Small intestine (tissue), 7 donors: ENCODE results near the gene FZR1. TPM values are rescaled to one million over a fixed set of nuclear protein-coding genes. Genes with fewer than 3 reads are reported as not detected.
"Not testable (repeated sequence)": the region's sequence is repeated elsewhere in the genome, so short reads cannot be mapped to it uniquely, and the experiment has no call there.

ENCODE experiments used
- DNase-seq, 2 donors: peaks; one replicate each; pipeline versions ENCODE4 v3.0.0 to v3.0.0-alpha.2; 2013
- FAIRE-seq: peaks from 2 replicates; lab custom pipeline; 2012; peaks lifted over from hg19 to GRCh38; lab: Jason Lieb, UNC
- H3K27ac ChIP-seq, 3 donors: one replicate each; pipeline ENCODE4 v1.5.1; 2013; ENCODE audit warnings: low read length in 2 of 3, mild to moderate bottlenecking in 2 of 3, control low read depth in 1 of 3, inconsistent platforms in 1 of 3, low read depth in 1 of 3, moderate library complexity in 1 of 3
- H3K27me3 ChIP-seq, 3 donors: one replicate each; pipeline ENCODE4 v1.6.1; 2013; ENCODE audit warnings: low read length in 3 of 3, inconsistent platforms in 1 of 3; ENCODE audit not compliant: control insufficient read depth in 3 of 3, insufficient read depth in 3 of 3
- H3K36me3 ChIP-seq, 3 donors: one replicate each; pipeline ENCODE4 v1.6.1; 2013; ENCODE audit warnings: low read length in 3 of 3, inconsistent platforms in 1 of 3, low read depth in 1 of 3, mild to moderate bottlenecking in 1 of 3, moderate library complexity in 1 of 3; ENCODE audit not compliant: control insufficient read depth in 3 of 3, insufficient read depth in 2 of 3
- H3K4me1 ChIP-seq, 3 donors: one replicate each; pipeline ENCODE4 v1.6.1; 2013; ENCODE audit warnings: low read length in 2 of 3, inconsistent platforms in 1 of 3, low read depth in 1 of 3, mild to moderate bottlenecking in 1 of 3, moderate library complexity in 1 of 3; ENCODE audit not compliant: control insufficient read depth in 3 of 3, insufficient read depth in 2 of 3
- H3K4me3 ChIP-seq, 3 donors: one replicate each; pipeline ENCODE4 v1.5.1; 2013; ENCODE audit warnings: low read length in 3 of 3, control low read depth in 1 of 3, inconsistent platforms in 1 of 3, low read depth in 1 of 3, mild to moderate bottlenecking in 1 of 3, moderate library complexity in 1 of 3
- H3K9me3 ChIP-seq, 2 donors: one replicate each; pipeline ENCODE4 v1.6.1; 2013; ENCODE audit warnings: low read depth in 1 of 2, low read length in 1 of 2; ENCODE audit not compliant: control insufficient read depth in 2 of 2, insufficient read depth in 1 of 2
- WGBS, 3 donors: extraction: QIAGEN DNeasy Blood & Tissue Kit; methylation state at CpG; one replicate each; pipeline ENCODE4 v1.1.7; 2013; 5-methylcytosine and 5-hydroxymethylcytosine counted together
- polyA plus RNA-seq, 4 donors: library from polyadenylated mRNA; stranded (reverse) in 3 of 4; unstranded in 1 of 4; fragments of 200-250 nt in 3 of 4; fragments of 120-200 nt in 1 of 4; gene quantifications; one replicate each; pipeline versions ENCODE4 v1.2.1 to v1.2.3, GENCODE V29; 2013
- donor health status: healthy with polysubstance abuse.
- donor health status: control.
- donor health status: control.
- donor health status: Bipolar disorder and iron deficiency.
- donor health status: healthy.

The FZR1 gene
- polyA plus RNA-seq, 4 donors = 29.5 to 39.0 (median 32.6) TPM

GRCh38 chr19:3575949-3576673, 70.0 kb downstream of the FZR1 start:
- H3K27ac ChIP-seq = peak overlapping the region in 1 of 3 donors; percentile 6

GRCh38 chr19:3576696-3577443, 70.8 kb downstream of the FZR1 start:
- H3K36me3 ChIP-seq = peaks cover 0 to 29% (median 0%) of the 10 kb centered on the region in 3 donors
- H3K4me1 ChIP-seq = peaks cover 0 to 23% (median 4%) of the 10 kb centered on the region in 3 donors
- no peaks in the 10 kb centered on the region for H3K27me3 ChIP-seq
- H3K4me3 ChIP-seq = peak overlapping the region in 2 of 3 donors; percentile 4 to 26
- peak in 1 of 2 donors; percentile 57 for DNase-seq
- H3K9me3 ChIP-seq = peaks cover 0 to 4% of the 10 kb centered on the region in 2 donors
- WGBS, 3 donors = 35 to 45% (median 41%) methylated on average over 48 to 73 of the region's 78 CpGs
- peak overlapping the region in 1 of 3 donors; percentile 6 for H3K27ac ChIP-seq
- FAIRE-seq = no peak

More at GRCh38 chr19:3575949-3576673, 70.0 kb downstream of the FZR1 start:
- Histone ChIP-seq H3K9me3 (peaks cover 0 to 4% of the 10 kb centered on the region in 2 donors), H3K36me3 (peaks cover 0 to 29% (median 0%) of the 10 kb centered on the region in 3 donors), H3K4me3 (peak overlapping the region in 2 of 3 donors; percentile 4 to 26), H3K27me3 (no peaks in the 10 kb centered on the region), H3K4me1 (peaks cover 0 to 27% (median 4%) of the 10 kb centered on the region in 3 donors)
- no peak for FAIRE-seq
- WGBS, 3 donors = 68 to 78% (median 70%) methylated on average over 27 to 29 of the region's 29 CpGs
- DNase-seq = no peak

- peaks cover 0 to 17% (median 4%) of the 10 kb centered on the region in 3 donors for H3K4me1 ChIP-seq
- H3K36me3 ChIP-seq = peaks cover 0 to 29% (median 0%) of the 10 kb centered on the region in 3 donors
- H3K9me3 ChIP-seq = peaks cover 0 to 4% of the 10 kb centered on the region in 2 donors
- no peaks in the 10 kb centered on the region for H3K27me3 ChIP-seq
- no peak overlapping the region for H3K27ac ChIP-seq
- no peak for FAIRE-seq
- H3K4me3 ChIP-seq = no peak overlapping the region
- WGBS, 3 donors = 31 to 68% (median 57%) methylated on average over 42 to 60 of the region's 60 CpGs
- DNase-seq = peak in 1 of 2 donors; percentile 73
Measured at GRCh38 chr19:3577723-3578344, 71.7 kb downstream of the FZR1 start.

GRCh38 chr19:3578390-3578789, 72.3 kb downstream of the FZR1 start:
- Histone ChIP-seq H3K9me3 (peaks cover 0 to 4% of the 10 kb centered on the region in 2 donors), H3K4me3 (no peak overlapping the region), H3K36me3 (peaks cover 0 to 29% (median 0%) of the 10 kb centered on the region in 3 donors), H3K27ac (no peak overlapping the region), H3K27me3 (peaks cover 0 to 4% (median 0%) of the 10 kb centered on the region in 3 donors), H3K4me1 (peaks cover 0 to 17% (median 4%) of the 10 kb centered on the region in 3 donors)
- 39 to 69% (median 48%) methylated on average over 15 to 17 of the region's 17 CpGs for WGBS, 3 donors
- DNase-seq (no peak), FAIRE-seq (no peak)

GRCh38 chr19:3580156-3580934, 74.2 kb downstream of the FZR1 start:
- no peak for FAIRE-seq
- DNase-seq = no peak
- Histone ChIP-seq H3K4me3 (no peak overlapping the region), H3K4me1 (peaks cover 0 to 10% (median 4%) of the 10 kb centered on the region in 3 donors), H3K36me3 (peaks cover 0 to 18% (median 0%) of the 10 kb centered on the region in 3 donors), H3K9me3 (no peaks in the 10 kb centered on the region), H3K27ac (peak overlapping the region in 1 of 3 donors; percentile 76), H3K27me3 (peaks cover 0 to 16% (median 0%) of the 10 kb centered on the region in 3 donors)
- 55 to 57% (median 57%) methylated on average over 11 of the region's 11 CpGs for whole genome bisulfite sequencing, 3 donors

GRCh38 chr19:3581792-3582191, 75.7 kb downstream of the FZR1 start:
- H3K36me3 ChIP-seq, DNase-seq, FAIRE-seq, H3K4me1 ChIP-seq, H3K27ac ChIP-seq, H3K4me3 ChIP-seq, H3K9me3 ChIP-seq: not testable (repeated sequence)
- 72 to 83% (median 82%) methylated on average over 4 of the region's 4 CpGs for WGBS, 3 donors
- peaks cover 0 to 29% (median 0%) of the 10 kb centered on the region in 3 donors for H3K27me3 ChIP-seq

- DNase-seq, H3K4me3 ChIP-seq, H3K27ac ChIP-seq, H3K4me1 ChIP-seq, H3K36me3 ChIP-seq, H3K9me3 ChIP-seq, FAIRE-seq: not testable (repeated sequence)
- H3K27me3 ChIP-seq = peaks cover 0 to 32% (median 0%) of the 10 kb centered on the region in 3 donors
- 68 to 84% (median 80%) methylated on average over 15 of the region's 15 CpGs for WGBS, 3 donors
Measured at GRCh38 chr19:3584036-3584802, 78.1 kb downstream of the FZR1 start.
